K562 (cell line): ENCODE measurements around the gene PITHD1. TPM values are rescaled to one million over a fixed set of nuclear protein-coding genes. Genes with fewer than 3 reads are reported as not detected.

Experiments
- ATAC-seq: fragments of 200-7000 bp; cut with Tn5 transposase; 3 replicates; pipeline ENCODE4 v1.9.1; 2020; ENCODE audit warnings: moderate library complexity
- BruUV-seq: library from RNA; stranded (reverse); fragments of 400-500 nt; replicated peaks from 2 replicates; lab custom pipeline; 2021; lab: Mats Ljungman, UMichigan
- CTCF ChIA-PET: fragments of 300-600 bp; formaldehyde crosslinking; extraction: SDS; loops from one replicate; lab custom pipeline; 2021; ENCODE audit warnings: low intra/inter-chr PET ratio; lab: Yijun Ruan, JAX
- POLR2A ChIA-PET: fragments of 300-600, 350-650 bp; sonication (Branson Sonifier 250); formaldehyde crosslinking; extraction: SDS; loops from one replicate; lab custom pipeline; 2021; ENCODE audit warnings: antibody characterized with exemption, inconsistent platforms; lab: Yijun Ruan, JAX
- DNase-seq, 4 experiments: peaks; one replicate each; pipeline versions ENCODE4 v3.0.0 to v3.0.0-alpha.2; 2011 to 2018; ENCODE audit warnings: low spot score in 3 of 4, mixed read lengths in 3 of 4; ENCODE audit errors: extremely low read depth in 1 of 4
- FAIRE-seq: peaks from 2 replicates; lab custom pipeline; 2011; peaks lifted over from hg19 to GRCh38; lab: Jason Lieb, UNC
- H2AFZ ChIP-seq: 2 replicates; pipeline ENCODE4 v1.6.0; 2011; ENCODE audit warnings: low read depth, low read length, control low read depth, inconsistent platforms
- H3K27ac ChIP-seq: fragments of 200-600 bp; 3 replicates; pipeline ENCODE4 v1.8.0; 2011; ENCODE audit warnings: low read depth, mild to moderate bottlenecking, control low read depth, inconsistent platforms, low read length, moderate library complexity, mixed read lengths; ENCODE audit errors: extremely low read depth
- H3K27me3 ChIP-seq, 2 experiments: fragments of 300-600 bp in 1 of 2; 2 replicates in 1 of 2; 3 replicates in 1 of 2; pipeline versions ENCODE4 v1.6.0 to v1.8.0; 2011; ENCODE audit warnings: inconsistent platforms in 2 of 2, low read length in 2 of 2, mild to moderate bottlenecking in 1 of 2, mixed read lengths in 1 of 2, moderate library complexity in 1 of 2; ENCODE audit not compliant: control insufficient read depth in 2 of 2, insufficient read depth in 2 of 2
- H3K36me3 ChIP-seq: fragments of 300-600 bp; 3 replicates; pipeline ENCODE4 v1.8.0; 2011; ENCODE audit warnings: mild to moderate bottlenecking, low read length, inconsistent platforms; ENCODE audit not compliant: control insufficient read depth, insufficient read depth
- H3K4me1 ChIP-seq, 2 experiments: fragments of 200-600 bp in 1 of 2; replicated peaks in 1 of 2; 2 replicates in 1 of 2; 3 replicates in 1 of 2; pipeline versions ENCODE4 v1.5.1 to v1.8.0; 2011; ENCODE audit warnings: inconsistent platforms in 2 of 2, low read length in 2 of 2, mild to moderate bottlenecking in 1 of 2, mixed read lengths in 1 of 2, moderate library complexity in 1 of 2; ENCODE audit not compliant: control insufficient read depth in 2 of 2, insufficient read depth in 2 of 2
- H3K4me2 ChIP-seq: 2 replicates; pipeline ENCODE4 v1.6.1; 2011; ENCODE audit warnings: low read length, control low read depth, inconsistent platforms, mixed read lengths; ENCODE audit not compliant: insufficient read depth
- H3K4me3 ChIP-seq: fragments of 200-600 bp; sonication (generic), shearing (Covaris generic); 2 replicates; pipeline ENCODE4 v1.5.1; 2016; ENCODE audit warnings: control low read depth, inconsistent platforms
- H3K79me2 ChIP-seq: fragments of 200-600 bp; 3 replicates; pipeline ENCODE4 v1.8.0; 2011; ENCODE audit warnings: low read length, inconsistent platforms; ENCODE audit not compliant: control insufficient read depth, insufficient read depth
- H3K9ac ChIP-seq, 2 experiments: 2 replicates each; pipeline versions ENCODE4 v1.6.0 to v1.6.1; 2011; ENCODE audit warnings: low read depth in 2 of 2, low read length in 2 of 2, control low read depth in 1 of 2, inconsistent platforms in 1 of 2, mild to moderate bottlenecking in 1 of 2, mixed read lengths in 1 of 2; ENCODE audit not compliant: insufficient read depth in 1 of 2
- H3K9me1 ChIP-seq: one replicate; pipeline ENCODE4 v1.6.0; 2011; ENCODE audit warnings: inconsistent platforms, mild to moderate bottlenecking, low read length, moderate library complexity; ENCODE audit not compliant: control insufficient read depth, insufficient read depth
- H3K9me3 ChIP-seq: replicated peaks from 2 replicates; pipeline ENCODE4 v1.5.1; 2011; ENCODE audit warnings: low read depth, low read length, inconsistent platforms; ENCODE audit not compliant: control insufficient read depth, insufficient read depth
- H4K20me1 ChIP-seq: replicated peaks from 2 replicates; pipeline ENCODE4 v1.6.1; 2011; ENCODE audit warnings: low read length, inconsistent platforms, mixed read lengths; ENCODE audit not compliant: control insufficient read depth, insufficient read depth
- BCL6 ChIP-seq: fragments of 250-450 bp; sonication (Bioruptor Pico); IDR thresholded peaks from 2 replicates; pipeline ENCODE4 v1.4.0; 2020
- CSDE1 ChIP-seq, 2 experiments: fragments of 450-650 bp; IDR thresholded peaks; 2 replicates each; pipeline ENCODE4 v1.6.1; 2016; ENCODE audit warnings: mild to moderate bottlenecking in 1 of 2
- DACH1 ChIP-seq: fragments of 450-650 bp; IDR thresholded peaks from 2 replicates; pipeline ENCODE4 v1.6.1; 2018; ENCODE audit not compliant: partially characterized antibody
- HDAC8 ChIP-seq: fragments of 450-650 bp; IDR thresholded peaks from 2 replicates; pipeline ENCODE4 v1.6.1; 2016; ENCODE audit warnings: mild to moderate bottlenecking, missing genetic modification characterization, moderate library complexity, missing compliant biosample characterization
- NBN ChIP-seq: fragments of 450-650 bp; IDR thresholded peaks from 2 replicates; pipeline ENCODE4 v1.6.1; 2016; ENCODE audit warnings: low read depth, mild to moderate bottlenecking
- POLR2G ChIP-seq: fragments of 200-400 bp; formaldehyde crosslinking; IDR thresholded peaks from 2 replicates; pipeline ENCODE4 v1.6.1; 2017; ENCODE audit warnings: low read depth, mild to moderate bottlenecking, antibody characterized with exemption, low read length, moderate library complexity
- SREBF2 ChIP-seq: sonication (generic); formaldehyde crosslinking; IDR thresholded peaks from 2 replicates; pipeline ENCODE4 v1.4.0; 2020; ENCODE audit warnings: mild to moderate bottlenecking, missing genetic modification reagents
- TGIF2 ChIP-seq: sonication (generic); formaldehyde crosslinking; IDR thresholded peaks from 2 replicates; pipeline ENCODE4 v1.8.1; 2022; ENCODE audit warnings: mild to moderate bottlenecking, missing genetic modification reagents, moderate library complexity
- WHSC1 ChIP-seq: IDR thresholded peaks from one replicate; pipeline ENCODE4 v1.6.1; 2012; ENCODE audit warnings: low read length, control low read depth, inconsistent platforms
- WGBS: fragments of 100-300 bp; shearing (Covaris generic); methylation state at CpG from one replicate; pipeline ENCODE4 v1.1.6; 2016; ENCODE audit warnings: low coverage, mixed read lengths; ENCODE audit not compliant: insufficient coverage; ENCODE audit errors: missing lambda C conversion rate; 5-methylcytosine and 5-hydroxymethylcytosine counted together
- in situ Hi-C: fragments of 300-500 bp; cut with MboI; formaldehyde crosslinking; loops from 4 replicates; pipeline ENCODE4 v1.15.0; 2018; ENCODE audit warnings: inconsistent platforms, mixed read lengths
- intact Hi-C: fragments of 100-400 bp; cut with micrococcal nuclease; formaldehyde crosslinking; loops from 2 replicates; pipeline ENCODE4 v1.14.2; 2022
- polyA plus RNA-seq, 8 experiments: library from polyadenylated mRNA; depleted of rRNA in 4 of 8; stranded (reverse) in 5 of 8; unstranded in 3 of 8; fragments of >200 nt; fragmentation: Nextera tagmentation in 2 of 8; fragmentation: Illumina TruSeq in 1 of 8; extraction: Ambion mirVana in 2 of 8; extraction: Trizol in 1 of 8; gene quantifications; 2 replicates each; pipeline versions ENCODE4 v1.2.1 to v1.2.3, GENCODE V29; 2011 to 2014; ENCODE audit warnings: inconsistent platforms in 1 of 8, missing spikeins in 1 of 8
- total RNA-seq, 7 experiments: library from RNA; depleted of rRNA in 6 of 7; stranded (reverse); fragments of >200 nt in 6 of 7; fragmentation: Illumina TruSeq in 2 of 7; extraction: Trizol in 2 of 7; gene quantifications; 2 replicates each; pipeline versions ENCODE4 v1.2.1 to v1.2.3, GENCODE V29; 2011 to 2021; ENCODE audit warnings: low replicate concordance in 1 of 7
- TF ChIP-seq, protein P1 (sequence below): sonication (generic); formaldehyde crosslinking; IDR thresholded peaks from 2 replicates; pipeline ENCODE4 v1.8.0; 2022; ENCODE audit warnings: mild to moderate bottlenecking, missing genetic modification reagents, borderline replicate concordance
- TF ChIP-seq, protein P2 (sequence below): fragments of 250-450 bp; sonication (Bioruptor Pico); IDR thresholded peaks from 2 replicates; pipeline ENCODE4 v1.5.0; 2020; ENCODE audit warnings: mild to moderate bottlenecking
- TF ChIP-seq, protein P3 (sequence below): sonication (generic); formaldehyde crosslinking; IDR thresholded peaks from 2 replicates; pipeline ENCODE4 v1.8.1; 2022; ENCODE audit warnings: missing genetic modification reagents

Gene PITHD1
- total and polyA plus RNA-seq, 9 of the 15 experiments (the other 6 are each of a cell fraction or from before 2014, with no cell fraction given), result 46.5 to 175 (median 149) TPM

DNA sequence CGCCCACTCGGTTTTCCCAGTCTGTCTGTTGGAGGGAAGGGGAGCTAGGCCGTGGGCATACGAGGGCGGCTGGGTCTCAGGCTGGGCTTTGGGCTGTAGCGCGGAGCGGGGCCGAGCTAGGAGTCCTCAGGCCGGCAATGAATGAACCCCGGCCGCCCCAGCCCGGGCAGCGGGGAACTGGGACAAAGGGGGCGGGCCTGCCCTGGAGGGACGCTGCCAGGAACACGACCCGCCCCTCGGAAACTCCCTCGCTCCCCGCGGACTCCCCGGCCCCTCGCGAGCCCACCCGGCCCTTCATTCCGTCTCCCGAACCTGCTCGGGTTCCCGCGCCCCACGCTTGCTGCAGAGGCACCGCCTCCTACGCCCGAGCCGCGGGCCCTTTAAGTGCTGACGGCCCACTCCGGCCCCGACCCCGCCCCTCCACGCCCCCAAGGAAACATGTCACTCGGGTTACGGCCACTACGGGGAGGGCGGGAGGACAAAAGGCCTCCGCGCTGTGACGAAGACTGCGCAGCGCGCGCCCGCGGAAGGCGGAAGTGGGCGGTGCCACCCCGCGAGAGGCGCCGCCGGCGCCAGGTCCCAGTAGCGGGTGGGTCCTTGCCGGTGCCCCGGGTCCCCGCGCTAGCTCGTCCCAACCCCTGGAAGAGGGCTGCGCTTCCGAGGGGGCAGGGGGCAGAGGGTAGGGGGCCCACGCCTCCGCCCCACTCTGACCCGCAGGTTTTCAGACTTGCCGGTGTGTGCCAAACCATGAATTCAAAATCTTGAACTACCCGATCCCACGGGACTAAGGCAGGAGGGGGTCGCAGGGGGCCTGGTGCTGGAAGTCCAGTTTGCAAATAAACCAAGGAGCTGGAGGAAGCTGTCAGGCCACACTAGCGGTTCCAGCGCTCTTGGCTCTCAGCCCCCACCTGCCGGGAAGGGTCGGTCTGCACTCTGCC is 22.5 kb downstream of the PITHD1 start, which contains the start of gene GALE:
TSS of gene GALE (minus strand) at position 355 of the 938 bp plus-strand sequence. CDS start 1,747 bp downstream, outside the sequence.
- Histone ChIP-seq H3K9me3 (no peaks in the 10 kb centered on the region), H3K9me1 (peaks cover 5% of the 10 kb centered on the region), H3K4me2 (peak within 1 kb of the TSS; percentile 96), H3K27ac (peak within 1 kb of the TSS; percentile 74), H3K27me3 (no peaks in the 10 kb centered on the region), H3K4me3 (peak within 1 kb of the TSS; percentile 80), H4K20me1 (no peaks in the 10 kb centered on the region), H2AFZ (peak within 1 kb of the TSS; percentile 77), H3K9ac (peak within 1 kb of the TSS; percentile 93 to 98), H3K36me3 (peaks cover 35% of the 10 kb centered on the region; the same call in 2 of the 3 replicates), H3K79me2 (peaks cover 24% of the 10 kb centered on the region), H3K4me1 (peaks cover 21 to 40% of the 10 kb centered on the region in 2 experiments)
- WGBS, result 0% methylated on average over 45 of the region's 82 CpGs
- in situ Hi-C loops (no loop called here), intact Hi-C loops (loop anchor here (1.0 to 2.0 kb wide), 2 partner anchors 23 to 28 kb away; no protein-coding TSS in a partner anchor)
- BruUV-seq, result no TSS peak
- CTCF ChIA-PET, result no interaction called here
- ATAC-seq (peak; percentile 90), DNase-seq (peak; percentile 96 to 100 (median 97)), FAIRE-seq (peak; percentile 90)
- POLR2A ChIA-PET, result interaction anchor here (0.6 to 6.8 kb wide), 13 partner anchors 8 to 313 kb away, joined by 3 to 71 read pairs (median 4); partner anchors contain the start of genes LYPLA2 and PITHD1
- no peak for TF ChIP-seq SREBF2
- no peak for TF ChIP-seq DACH1
- TF ChIP-seq, protein P1, sequence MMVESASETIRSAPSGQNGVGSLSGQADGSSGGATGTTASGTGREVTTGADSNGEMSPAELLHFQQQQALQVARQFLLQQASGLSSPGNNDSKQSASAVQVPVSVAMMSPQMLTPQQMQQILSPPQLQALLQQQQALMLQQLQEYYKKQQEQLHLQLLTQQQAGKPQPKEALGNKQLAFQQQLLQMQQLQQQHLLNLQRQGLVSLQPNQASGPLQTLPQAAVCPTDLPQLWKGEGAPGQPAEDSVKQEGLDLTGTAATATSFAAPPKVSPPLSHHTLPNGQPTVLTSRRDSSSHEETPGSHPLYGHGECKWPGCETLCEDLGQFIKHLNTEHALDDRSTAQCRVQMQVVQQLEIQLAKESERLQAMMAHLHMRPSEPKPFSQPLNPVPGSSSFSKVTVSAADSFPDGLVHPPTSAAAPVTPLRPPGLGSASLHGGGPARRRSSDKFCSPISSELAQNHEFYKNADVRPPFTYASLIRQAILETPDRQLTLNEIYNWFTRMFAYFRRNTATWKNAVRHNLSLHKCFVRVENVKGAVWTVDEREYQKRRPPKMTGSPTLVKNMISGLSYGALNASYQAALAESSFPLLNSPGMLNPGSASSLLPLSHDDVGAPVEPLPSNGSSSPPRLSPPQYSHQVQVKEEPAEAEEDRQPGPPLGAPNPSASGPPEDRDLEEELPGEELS (CRISPR knock-in tag), result peak; percentile 91; the same call in 1 of the 2 replicates
- no peak for TF ChIP-seq HDAC8 (tag)
- TF ChIP-seq TGIF2 (CRISPR knock-in tag), result no peak
- TF ChIP-seq, protein P2, sequence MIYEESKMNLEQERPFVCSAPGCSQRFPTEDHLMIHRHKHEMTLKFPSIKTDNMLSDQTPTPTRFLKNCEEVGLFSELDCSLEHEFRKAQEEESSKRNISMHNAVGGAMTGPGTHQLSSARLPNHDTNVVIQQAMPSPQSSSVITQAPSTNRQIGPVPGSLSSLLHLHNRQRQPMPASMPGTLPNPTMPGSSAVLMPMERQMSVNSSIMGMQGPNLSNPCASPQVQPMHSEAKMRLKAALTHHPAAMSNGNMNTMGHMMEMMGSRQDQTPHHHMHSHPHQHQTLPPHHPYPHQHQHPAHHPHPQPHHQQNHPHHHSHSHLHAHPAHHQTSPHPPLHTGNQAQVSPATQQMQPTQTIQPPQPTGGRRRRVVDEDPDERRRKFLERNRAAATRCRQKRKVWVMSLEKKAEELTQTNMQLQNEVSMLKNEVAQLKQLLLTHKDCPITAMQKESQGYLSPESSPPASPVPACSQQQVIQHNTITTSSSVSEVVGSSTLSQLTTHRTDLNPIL (CRISPR knock-in tag), result no peak
- no peak for TF ChIP-seq CSDE1 (IDR thresholded peaks at IDR 0.05)
- no peak for TF ChIP-seq WHSC1
- TF ChIP-seq BCL6 (CRISPR knock-in tag), result no peak
- TF ChIP-seq, protein P3, sequence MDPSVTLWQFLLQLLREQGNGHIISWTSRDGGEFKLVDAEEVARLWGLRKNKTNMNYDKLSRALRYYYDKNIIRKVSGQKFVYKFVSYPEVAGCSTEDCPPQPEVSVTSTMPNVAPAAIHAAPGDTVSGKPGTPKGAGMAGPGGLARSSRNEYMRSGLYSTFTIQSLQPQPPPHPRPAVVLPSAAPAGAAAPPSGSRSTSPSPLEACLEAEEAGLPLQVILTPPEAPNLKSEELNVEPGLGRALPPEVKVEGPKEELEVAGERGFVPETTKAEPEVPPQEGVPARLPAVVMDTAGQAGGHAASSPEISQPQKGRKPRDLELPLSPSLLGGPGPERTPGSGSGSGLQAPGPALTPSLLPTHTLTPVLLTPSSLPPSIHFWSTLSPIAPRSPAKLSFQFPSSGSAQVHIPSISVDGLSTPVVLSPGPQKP (CRISPR knock-in tag), result no peak
- peak; percentile 91 for TF ChIP-seq POLR2G
- no peak for TF ChIP-seq NBN
